H1 (cell line): ENCODE results near the gene ARHGEF12. TPM values are rescaled to one million over a fixed set of nuclear protein-coding genes. Genes with fewer than 3 reads are reported as not detected.

Experiments
- CBX5 ChIP-seq: fragments of 300-800, 300-1000 bp; sonication (generic); IDR thresholded peaks from 2 replicates; pipeline ENCODE4 v1.7.1; 2016; ENCODE audit warnings: antibody characterized with exemption, low read length, low read depth
- CBX8 ChIP-seq: fragments of 300-800, 300-1000 bp; sonication (generic); IDR thresholded peaks from 2 replicates; pipeline ENCODE4 v1.7.1; 2016; ENCODE audit warnings: low read depth, low read length, borderline replicate concordance
- CHD7 ChIP-seq: fragments of 300-600 bp; sonication (generic); IDR thresholded peaks from 2 replicates; pipeline ENCODE4 v1.7.1; 2012; ENCODE audit warnings: low read length, moderate library complexity, mild to moderate bottlenecking, inconsistent platforms; ENCODE audit not compliant: insufficient replicate concordance
- MAX ChIP-seq: IDR thresholded peaks from 2 replicates; pipeline ENCODE4 v1.6.1; 2012; ENCODE audit warnings: inconsistent platforms
- POU5F1 ChIP-seq: IDR thresholded peaks from 2 replicates; pipeline ENCODE4 v1.6.1; 2011; ENCODE audit warnings: low read depth, mild to moderate bottlenecking, low read length, moderate library complexity
- SRF ChIP-seq: IDR thresholded peaks from 2 replicates; pipeline ENCODE4 v1.6.1; 2011; ENCODE audit warnings: mild to moderate bottlenecking, low read depth, low read length, moderate library complexity
- TBP ChIP-seq: IDR thresholded peaks from 2 replicates; pipeline ENCODE4 v1.6.1; 2011; ENCODE audit warnings: low read depth, low read length, improper control_type of control experiment
- polyA plus RNA-seq, 7 experiments: library from polyadenylated mRNA; depleted of rRNA in 3 of 7; stranded (reverse) in 5 of 7; unstranded in 2 of 7; fragments of >200 nt in 5 of 7; fragments of 200-250 nt in 2 of 7; gene quantifications; 1 replicate in 5 of 7; 2 replicates in 1 of 7; 4 replicates in 1 of 7; pipeline versions ENCODE4 v1.2.1 to v1.2.3, GENCODE V29; 2011 to 2013; ENCODE audit warnings: missing spikeins in 2 of 7, mixed read lengths in 2 of 7
- total RNA-seq: library from RNA; stranded (reverse); fragmentation: NEBNext Ultra II Directional; extraction: Animal tissue kit (Norgen Biotek cat#: 25700); gene quantifications from 2 replicates; pipeline ENCODE4 v1.2.1, GENCODE V29; 2021

Gene ARHGEF12
- total and polyA plus RNA-seq, 2 of the 8 experiments (the other 6 are each of a cell fraction or from before 2014, with no cell fraction given) = 5.1 to 33.7 TPM

- no peak for TF ChIP-seq CHD7
- no peak for TF ChIP-seq SRF
- TF ChIP-seq CBX5 = no peak
- peak; percentile 59; the same call in 1 of the 2 replicates for TF ChIP-seq TBP
- TF ChIP-seq CBX8 = no peak
- no peak for TF ChIP-seq POU5F1
- TF ChIP-seq MAX = no peak; the same call in 1 of the 2 replicates
Measured at GRCh38 chr11:120527111-120527761, 191.0 kb downstream of the ARHGEF12 start (continued).
